ENCODE measurements around the gene CDH24.

CDH24 gene

GRCh38 chr14:23043145-23043544 lies 14.2 kb downstream of the CDH24 start:
- DNase-seq: no peak

- no peak for DNase-seq
These were observed 15.0 kb downstream of the CDH24 start, which contains the start of gene PSMB11 for GRCh38 chr14:23042162-23042965. Gene PSMB11, plus strand, starts transcription at chr14:23042212. Its CDS starts 14 bp downstream, at chr14:23042226.

GRCh38 chr14:23041729-23042128 lies 15.6 kb downstream of the CDH24 start:
- DNase-seq: no peak

GRCh38 chr14:23040100-23040499 lies 17.2 kb downstream of the CDH24 start:
- DNase-seq: no peak

GRCh38 chr14:23035303-23036144 lies 21.8 kb downstream of the CDH24 start:
- DNase-seq: no peak

GRCh38 chr14:23034498-23035302 lies 22.6 kb downstream of the CDH24 start, which contains the start of gene PSMB5:
Gene PSMB5, minus strand, starts transcription at chr14:23034900. Its CDS starts 19 bp downstream, at chr14:23034881.
- DNase-seq: no peak

- no peak for DNase-seq
These were observed 23.4 kb downstream of the CDH24 start for GRCh38 chr14:23033801-23034497.

- DNase-seq: no peak
These were observed 24.0 kb downstream of the CDH24 start for GRCh38 chr14:23033251-23033727.

GRCh38 chr14:23030936-23031335 lies 26.4 kb downstream of the CDH24 start:
- no peak for DNase-seq

GRCh38 chr14:23028799-23029198 lies 28.5 kb downstream of the CDH24 start:
- no peak for DNase-seq

GRCh38 chr14:23025151-23025814 lies 32.0 kb downstream of the CDH24 start:
- no peak for DNase-seq

GRCh38 chr14:23024612-23025075 lies 32.7 kb downstream of the CDH24 start:
- no peak for DNase-seq

GRCh38 chr14:23023795-23024152 lies 33.5 kb downstream of the CDH24 start:
- DNase-seq: no peak

GRCh38 chr14:23023022-23023794 lies 34.1 kb downstream of the CDH24 start:
- DNase-seq: no peak

- DNase-seq: no peak
These were observed 35.4 kb downstream of the CDH24 start for GRCh38 chr14:23021889-23022442.

- no peak for DNase-seq
These were observed 35.9 kb downstream of the CDH24 start for GRCh38 chr14:23021434-23021833.

GRCh38 chr14:23020143-23021128 lies 36.9 kb downstream of the CDH24 start:
- DNase-seq: no peak

- no peak for DNase-seq
These were observed 39.2 kb downstream of the CDH24 start for GRCh38 chr14:23018107-23018506.

- no peak for DNase-seq
These were observed 40.2 kb downstream of the CDH24 start for GRCh38 chr14:23017091-23017490.

Measured in NCI-H526 (cell line).